HS-27A (cell line): ENCODE data around the gene FAM120AOS.

ENCODE experiments used
- DNase-seq: peaks from one replicate; pipeline ENCODE4 v3.0.0-alpha.2; 2012; ENCODE audit warnings: low read depth, missing footprints

Gene FAM120AOS

DNA sequence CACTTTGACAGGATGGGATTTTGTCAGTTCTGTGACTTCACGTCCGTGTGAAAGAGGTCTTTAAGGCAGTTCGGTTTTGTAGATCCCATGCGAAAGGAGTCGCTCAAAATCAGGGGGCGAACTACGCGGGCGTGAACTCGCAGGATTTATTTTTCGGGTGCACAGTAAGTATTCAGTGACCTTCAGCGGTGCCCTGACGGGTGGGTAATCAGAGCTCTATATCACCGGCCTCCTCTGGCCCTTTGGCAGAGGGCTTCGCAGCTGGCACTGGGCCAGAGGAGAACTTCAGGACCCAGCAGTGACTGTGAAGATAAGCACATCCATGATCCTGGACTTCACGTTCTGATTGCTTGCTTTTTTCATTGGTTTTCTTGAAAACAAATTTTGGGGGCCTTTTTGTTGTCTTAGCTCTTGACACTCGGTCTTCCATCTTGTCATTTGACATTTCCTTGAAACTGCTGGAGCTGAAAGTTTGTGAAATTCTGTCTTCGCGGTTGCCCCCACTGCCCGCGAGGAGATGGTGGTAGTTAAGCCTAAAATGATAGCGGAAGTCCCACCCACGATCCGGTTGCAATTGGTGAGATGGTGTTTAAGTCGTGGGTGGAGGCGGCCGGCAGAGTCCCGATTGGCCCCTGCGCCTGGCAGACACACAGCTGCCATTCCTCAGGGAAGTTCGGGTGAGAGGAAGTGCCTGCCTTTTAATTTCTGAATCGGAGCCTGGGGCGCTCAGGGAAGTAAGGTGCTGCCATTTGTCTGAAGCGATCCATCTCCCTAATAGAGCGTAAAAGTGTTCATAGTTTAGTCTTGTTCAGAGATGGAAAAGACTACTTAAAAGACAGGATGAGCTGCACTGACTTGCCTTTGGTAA, at the start of gene FAM120AOS:
TSS of gene FAM120AOS (minus strand) at position 535 of the 868 bp plus-strand sequence. CDS start 872 bp downstream, outside the sequence.
- DNase-seq: peak; percentile 79

DNA sequence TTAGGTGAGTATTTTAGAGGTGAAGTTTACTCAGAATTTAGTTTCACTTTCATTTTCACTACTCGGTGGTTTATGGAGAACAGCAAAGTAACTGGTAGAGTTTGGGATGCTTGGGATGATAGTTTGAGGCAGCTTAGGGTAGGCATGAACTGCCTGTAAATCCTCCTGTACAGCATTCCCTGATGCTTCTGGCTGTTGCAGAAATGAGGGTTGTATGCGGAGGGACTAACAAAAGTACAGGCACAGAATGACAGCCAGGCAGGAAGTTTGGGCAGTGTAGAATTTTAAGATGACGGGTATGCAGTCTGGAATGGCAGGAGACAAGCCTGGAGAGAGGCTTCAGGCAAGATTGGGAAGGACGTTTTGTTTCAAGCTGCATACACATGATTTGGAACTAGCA, 48.0 kb upstream of the FAM120AOS start:
- DNase-seq: no peak

DNA sequence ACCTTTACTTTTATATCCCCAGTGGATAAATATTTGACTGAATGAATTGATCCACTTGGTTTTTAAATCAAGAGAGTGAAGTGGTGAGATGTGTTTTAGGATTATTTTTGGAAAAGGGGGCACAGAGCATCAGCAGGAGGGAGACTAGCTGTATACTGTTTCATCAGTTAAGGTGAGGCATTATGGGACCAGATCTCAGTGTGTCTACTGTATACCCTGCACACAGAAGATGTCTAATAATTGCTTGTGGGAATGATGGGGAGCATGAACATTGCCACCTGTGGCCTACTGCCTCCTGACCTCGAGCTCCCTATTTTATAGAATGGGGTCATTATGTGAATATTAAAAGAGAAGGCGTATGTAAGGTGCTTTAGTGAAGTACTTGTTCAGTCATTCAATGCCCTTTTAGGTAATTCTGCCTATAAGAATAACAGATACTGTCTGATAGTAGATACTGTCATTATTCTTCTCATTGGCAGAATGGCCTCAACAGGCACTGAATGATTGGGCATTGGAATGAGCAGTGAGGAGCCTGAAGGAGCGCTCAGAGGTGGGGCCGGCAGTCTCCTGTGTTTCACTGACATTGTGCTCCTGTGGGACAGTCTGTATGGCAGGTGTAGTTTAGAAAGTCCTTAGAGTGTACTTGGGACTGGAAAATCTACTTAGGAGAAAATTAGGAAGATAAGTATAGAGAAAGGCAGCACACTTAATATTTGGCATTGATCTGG, 47.4 kb upstream of the FAM120AOS start:
- no peak for DNase-seq

DNA sequence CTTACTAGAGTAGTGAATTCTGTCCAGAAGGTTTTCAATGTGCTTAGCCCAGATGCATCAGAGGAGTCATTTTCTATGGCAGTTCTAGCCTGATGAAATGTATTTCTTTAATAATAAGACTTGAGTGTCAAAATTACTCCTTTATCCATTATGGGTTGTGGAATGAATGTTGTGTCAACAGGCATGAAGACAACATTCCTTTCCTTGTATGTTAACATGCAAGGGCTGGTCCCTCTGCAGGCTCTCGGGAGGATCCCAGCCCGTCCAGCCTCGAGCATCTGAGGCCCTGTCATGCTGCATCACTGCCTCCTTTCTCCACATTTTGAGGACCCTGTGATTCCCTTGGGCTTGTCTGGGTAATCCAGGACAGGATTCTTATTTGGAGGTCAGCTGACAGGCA, 42.9 kb upstream of the FAM120AOS start:
- no peak for DNase-seq

DNA sequence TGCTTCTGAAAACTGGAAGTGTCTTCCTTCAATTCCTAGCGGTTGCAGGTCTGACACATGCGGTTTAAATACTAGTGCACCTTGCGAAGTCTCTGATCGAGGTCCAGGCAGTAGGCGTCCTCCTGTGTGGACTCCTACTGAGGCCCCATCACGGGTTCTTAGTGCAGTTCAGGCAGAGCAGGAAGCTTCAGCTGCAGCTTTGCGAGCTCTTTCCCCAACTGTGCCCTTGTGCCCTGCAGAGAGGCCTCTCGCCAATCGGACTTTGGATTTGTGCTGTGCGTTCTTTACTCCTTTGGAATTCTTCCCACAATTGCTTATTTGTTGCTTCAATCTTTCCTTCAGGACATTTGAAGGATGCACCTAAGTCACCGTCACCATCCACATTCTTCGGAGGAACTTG, 40.6 kb upstream of the FAM120AOS start:
- DNase-seq: no peak

DNA sequence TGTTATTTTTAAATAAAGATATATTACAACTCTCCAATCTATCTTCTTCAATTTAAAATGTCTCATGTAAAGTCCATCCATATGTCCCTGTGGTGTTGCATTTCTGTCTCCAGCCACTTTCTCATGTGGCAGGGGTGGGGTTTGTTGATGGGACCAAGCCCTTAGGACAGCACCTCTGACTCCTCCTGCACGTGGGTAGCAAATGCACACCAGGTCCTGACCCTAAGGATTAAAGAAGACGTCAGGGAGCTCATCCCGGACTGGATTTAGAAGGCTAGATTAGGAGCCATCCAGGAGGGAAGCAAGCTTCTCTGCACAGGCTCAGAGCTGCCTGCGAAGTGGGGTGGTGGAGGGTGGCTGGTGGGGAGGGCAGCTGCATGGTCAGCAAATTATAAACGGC, 38.9 kb upstream of the FAM120AOS start:
- no peak for DNase-seq

DNA sequence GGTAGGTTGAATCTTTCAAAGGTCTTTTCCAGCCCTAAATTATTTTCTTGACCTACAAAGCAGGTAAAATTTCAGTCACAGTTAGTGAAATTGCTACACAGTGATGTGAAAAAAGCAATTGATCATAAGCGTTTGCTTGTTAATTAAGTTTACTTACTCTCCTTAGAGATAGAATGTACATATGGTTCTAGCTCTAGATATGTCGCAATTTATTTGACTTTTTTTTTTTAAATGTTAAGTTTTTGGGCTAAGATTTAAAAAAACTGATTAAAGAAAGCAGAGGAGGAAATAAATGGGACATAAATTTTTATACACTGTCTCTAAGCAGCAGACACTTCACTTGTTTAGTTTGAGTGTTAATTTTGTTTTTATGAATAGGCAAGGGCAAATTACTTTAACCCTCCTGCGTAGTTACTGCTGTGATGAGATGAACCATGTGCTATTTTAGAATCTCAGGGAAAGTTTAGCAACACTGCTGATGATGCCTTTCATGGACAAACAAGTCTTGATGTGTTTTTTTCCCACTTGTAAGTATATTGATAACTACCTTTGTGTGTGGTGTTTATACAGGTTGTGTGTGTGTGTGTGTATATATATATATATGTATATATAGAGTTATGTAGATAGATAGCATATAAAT, 38.3 kb upstream of the FAM120AOS start:
- no peak for DNase-seq

DNA sequence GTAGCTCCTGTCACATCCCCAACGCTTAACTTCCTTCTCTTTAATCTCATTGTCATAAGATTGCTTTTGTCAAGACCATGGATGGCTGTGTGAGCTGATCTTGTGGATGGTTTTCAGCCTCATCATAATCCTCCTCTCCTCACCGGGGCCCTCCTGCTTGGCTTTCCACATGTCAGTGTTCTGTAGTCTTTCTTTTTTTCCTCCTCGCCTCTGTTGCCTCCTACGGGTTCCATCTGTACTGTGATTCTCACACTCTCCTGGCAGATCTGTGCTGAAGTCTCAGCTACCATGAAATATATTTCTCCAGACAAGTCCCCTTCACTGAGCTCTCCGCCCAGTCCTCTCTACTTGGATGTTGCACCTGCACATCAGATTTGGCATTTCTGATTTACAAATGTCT, 34.9 kb upstream of the FAM120AOS start:
- DNase-seq: no peak

DNA sequence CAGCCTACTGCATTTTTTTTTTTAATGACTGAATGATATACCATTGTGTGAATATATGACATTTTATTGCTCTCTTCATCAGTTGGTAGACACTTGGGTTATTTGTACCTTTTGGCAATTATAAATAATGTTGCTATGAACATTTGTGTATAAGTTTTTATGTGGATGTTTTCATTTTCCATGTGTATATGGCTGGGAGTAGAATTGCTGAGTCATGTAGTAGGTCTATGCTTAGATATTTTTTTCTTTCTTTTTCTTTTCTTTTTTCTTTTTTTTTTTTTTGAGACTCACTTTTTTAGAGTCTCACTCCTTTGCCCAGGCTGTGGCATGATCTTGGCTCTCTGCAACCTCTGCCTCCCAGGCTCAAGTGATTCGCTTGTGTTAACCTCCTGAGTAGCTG, 32.9 kb upstream of the FAM120AOS start:
- DNase-seq: no peak

DNA sequence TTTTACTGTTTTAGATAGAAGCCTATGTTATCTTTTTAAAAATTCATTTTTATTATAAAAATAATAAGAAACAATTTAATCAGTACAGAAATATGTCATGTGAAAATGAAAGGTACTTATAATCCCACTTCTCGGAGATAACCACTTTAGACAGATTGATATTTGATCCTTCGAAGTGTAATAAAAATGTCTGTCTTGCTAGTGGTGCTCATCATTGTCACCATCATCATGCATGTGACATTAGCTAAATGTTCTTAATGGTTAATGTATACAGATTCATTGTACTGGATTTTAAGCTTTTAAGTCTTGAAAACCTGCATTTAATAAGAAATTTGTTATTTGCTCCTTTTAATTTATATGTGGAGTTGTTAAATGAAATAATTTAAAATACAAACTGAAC, 30.1 kb upstream of the FAM120AOS start:
- DNase-seq: no peak

DNA sequence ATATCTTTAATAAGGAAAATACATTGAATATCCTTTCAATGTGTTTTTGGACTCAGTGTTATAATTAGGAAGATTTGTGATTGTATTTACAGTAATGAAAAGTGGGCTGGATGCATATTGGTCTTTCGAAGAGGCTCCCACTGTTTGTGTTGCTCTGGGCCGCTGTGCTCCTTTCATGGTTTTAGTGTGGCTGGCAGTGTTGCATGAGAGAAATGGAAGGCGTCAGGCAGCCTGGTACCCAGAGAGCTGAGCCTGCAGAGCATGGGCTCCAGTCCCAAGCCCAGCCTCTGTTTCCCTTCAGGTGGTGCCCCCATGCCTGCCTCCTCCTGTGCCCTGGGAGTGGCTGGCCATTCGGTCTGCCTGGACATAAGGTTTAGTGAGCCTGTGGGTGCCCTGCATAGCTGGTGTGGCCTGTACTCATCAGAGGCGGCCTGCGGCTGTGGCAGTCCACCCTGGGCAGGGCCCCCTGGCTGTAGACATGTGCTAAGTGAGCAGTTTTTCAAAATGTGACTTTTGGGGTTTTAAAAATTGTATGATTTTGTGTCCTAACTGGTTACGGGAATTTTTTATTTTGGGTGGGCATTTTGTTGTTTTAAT, 27.4 kb upstream of the FAM120AOS start:
- no peak for DNase-seq

DNA sequence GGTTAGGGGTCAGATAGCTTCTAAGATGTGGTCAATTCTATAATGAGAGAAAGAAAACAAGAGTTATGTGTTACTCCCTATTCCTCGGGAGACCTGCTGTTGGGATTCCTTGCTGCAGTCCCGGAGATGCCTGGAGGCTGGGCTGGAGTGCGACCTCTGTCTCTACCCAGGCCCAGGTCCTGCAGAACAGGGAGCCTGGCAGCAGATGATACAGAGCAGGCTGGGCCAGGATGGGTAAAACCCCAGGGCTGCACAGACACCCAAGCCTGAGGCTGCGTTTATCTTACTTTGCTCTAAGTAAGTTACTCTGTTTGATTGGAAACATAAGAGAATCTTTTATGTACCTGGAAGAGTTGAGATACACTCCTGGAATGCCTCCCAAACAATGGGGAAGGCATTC, 26.9 kb upstream of the FAM120AOS start:
- DNase-seq: no peak

DNA sequence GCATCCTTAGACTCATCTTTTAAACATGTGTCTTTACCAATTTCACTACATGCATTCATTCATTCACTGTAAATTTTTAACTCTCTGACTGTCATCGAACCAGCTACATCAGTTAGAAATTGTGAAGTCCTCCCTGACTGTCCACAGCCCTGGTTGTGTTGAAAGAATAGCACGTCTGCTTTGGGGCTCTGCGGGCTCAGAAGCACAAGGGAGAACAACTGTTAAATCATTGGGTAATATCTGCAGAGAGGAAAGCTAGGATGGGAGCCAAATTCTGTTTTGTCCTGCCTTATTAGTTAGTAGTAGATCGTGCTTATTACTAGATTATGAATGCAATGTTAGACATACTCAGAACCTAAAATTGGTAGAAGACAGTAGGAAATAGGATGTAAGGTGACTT, 26.3 kb upstream of the FAM120AOS start:
- no peak for DNase-seq

DNA sequence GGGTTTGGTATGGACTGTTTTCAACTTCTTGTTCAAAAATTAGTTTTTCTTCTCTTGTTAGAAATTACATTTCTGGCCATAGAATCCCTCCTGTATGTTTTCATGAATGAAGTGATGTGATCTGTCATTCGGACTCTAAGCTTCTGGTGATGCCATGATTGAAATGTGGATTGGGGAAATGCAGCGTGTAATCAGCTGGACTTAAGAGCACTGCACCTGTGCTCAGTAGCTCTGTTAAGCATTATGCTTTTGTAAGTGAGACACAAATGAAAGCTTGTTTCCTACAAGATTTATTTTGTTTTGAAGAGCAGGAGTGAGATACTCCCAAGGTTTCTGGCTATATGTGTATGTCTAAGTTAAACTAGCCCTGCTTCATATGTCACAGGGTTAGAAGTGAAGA, 24.0 kb upstream of the FAM120AOS start:
- DNase-seq: no peak

DNA sequence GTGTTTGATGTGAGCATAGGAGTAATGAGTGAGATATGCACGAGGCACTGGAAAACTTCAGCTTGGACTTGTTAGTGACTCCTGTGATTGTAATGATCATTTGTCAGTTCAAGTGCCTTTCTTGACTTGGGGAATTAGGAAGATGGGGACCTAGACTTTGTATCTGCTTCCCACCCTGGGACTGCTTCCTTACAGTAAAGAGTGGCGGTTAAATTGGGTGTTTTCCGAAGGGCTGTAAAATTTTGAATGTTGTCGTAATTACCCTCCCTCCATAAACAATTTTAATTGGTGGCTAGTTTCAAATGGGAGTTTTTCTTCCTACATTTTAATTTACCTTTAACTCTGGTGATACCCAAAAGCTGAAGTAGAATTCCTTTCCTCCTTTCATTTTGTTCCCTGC, 23.5 kb upstream of the FAM120AOS start:
- DNase-seq: no peak

DNA sequence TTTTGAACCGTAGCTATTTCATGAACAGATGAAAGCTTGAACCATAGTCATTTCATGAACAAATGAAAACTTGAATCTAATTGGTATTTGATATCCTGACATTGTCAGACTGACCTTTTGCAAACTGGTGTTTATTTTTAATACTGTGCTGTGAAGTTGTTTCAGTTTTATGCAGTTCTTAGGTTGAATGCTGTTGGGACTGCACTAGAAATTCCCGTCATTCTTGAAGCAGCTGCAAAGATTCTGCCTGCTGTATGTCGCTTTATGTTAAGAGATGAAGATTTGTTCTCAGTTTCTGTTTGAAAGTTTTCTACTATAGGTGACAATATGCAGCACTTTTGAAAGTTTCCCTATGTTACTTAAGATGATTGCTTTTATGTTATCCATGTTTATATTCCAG, 22.5 kb upstream of the FAM120AOS start:
- no peak for DNase-seq

DNA sequence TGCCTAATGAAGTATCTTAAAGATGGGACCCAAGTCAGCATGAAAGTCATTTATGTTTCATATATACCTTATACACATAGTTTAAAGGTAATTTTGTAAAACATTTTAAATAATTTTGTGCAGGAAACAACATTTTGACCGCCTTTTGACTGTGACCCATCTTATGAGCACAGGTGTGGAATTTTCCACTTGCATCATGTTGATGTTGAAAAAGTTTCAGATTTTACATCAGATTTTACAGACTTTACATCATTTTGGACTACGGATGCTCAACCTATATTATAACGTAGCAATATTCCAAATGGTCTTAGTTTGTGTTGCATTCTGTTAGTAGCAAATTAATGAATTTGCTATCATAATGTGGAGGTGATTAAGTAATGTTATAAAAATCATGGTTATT, 21.7 kb upstream of the FAM120AOS start:
- no peak for DNase-seq

DNA sequence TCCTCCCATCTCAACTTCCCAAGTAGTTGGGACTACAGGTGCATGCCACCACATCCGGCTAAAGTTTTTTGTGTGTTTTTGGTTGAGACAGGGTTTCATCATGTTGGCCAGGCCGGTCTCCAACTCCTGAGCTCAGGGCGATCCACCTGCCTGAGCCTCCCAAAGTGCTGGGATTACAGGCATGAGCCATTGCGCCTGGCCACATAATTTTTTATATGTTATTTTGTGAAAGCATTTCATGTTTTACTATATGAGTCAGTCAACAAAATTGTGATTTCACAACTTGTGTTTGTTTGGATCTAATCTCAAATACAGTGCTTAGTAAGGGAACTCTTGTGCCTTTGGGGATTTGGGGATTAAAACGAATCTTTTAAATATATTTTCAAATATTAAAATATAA, 20.0 kb upstream of the FAM120AOS start:
- DNase-seq: peak; percentile 23

DNA sequence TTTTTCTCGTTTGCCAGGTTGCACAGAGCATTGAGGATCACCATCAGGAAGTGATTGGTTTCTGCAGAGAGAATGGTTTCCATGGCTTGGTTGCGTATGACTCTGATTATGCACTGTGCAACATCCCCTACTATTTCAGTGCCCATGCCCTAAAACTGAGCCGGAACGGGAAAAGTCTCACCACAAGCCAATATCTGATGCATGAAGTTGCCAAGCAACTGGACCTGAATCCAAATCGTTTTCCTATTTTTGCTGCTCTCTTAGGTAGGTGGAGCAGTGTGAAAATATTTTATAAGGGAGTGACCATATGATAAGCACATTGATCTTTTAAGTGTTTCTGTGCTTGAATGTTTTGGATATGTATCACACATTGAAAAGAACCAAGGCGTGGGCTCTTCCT, 17.7 kb upstream of the FAM120AOS start:
- DNase-seq: no peak

DNA sequence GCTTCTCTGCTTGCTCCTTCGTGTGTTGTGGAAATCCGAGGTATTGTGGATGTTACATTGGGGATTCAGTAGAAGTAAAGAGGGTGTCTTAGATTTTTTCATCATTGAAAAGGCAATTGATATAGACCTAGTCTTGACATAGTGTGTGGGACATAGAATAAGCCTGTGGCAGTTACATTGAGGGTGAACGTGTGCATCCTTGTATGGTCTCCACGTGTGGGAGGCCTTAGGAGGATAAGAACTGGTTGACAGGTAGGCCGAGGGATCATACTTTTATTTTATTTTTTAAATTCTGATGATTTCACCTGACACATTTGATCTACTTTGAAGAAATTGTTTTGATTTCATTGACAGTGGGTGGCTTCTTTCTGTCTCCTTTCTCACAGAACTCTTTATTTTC, 17.0 kb upstream of the FAM120AOS start:
- no peak for DNase-seq

DNA sequence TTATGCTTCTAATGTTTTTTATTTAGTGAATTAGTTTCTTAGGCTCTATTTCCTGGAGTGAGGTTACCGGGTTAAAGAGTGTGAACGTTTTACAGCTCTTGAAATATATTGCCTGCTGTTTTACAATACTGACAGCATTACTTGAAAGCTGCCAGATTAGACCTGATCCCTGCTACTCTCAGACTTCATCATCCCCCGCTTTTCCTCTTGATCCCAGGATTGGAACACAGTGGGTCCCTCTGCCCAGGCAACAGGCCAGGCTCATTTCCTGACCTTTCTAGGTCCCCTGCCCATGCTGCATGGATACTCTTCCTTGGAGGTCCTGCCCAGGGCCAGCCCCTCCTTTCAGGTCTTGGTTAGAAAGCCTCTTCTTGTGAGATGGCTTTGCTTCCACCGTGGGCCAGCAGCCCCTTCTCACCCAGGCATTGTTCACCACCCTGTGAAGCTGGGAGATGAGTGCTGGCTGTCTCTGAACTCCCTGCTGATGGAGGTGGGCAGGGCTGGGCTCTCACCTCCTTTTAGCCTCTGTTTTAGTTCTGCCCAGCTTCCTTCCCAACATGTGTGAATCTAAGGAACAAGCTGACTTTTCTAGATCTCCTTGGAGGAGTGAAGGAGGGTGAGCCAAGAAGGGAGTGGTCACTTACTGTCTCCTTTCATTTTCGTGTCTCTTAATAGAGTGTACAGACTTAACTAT, 15.5 kb upstream of the FAM120AOS start:
- no peak for DNase-seq

DNA sequence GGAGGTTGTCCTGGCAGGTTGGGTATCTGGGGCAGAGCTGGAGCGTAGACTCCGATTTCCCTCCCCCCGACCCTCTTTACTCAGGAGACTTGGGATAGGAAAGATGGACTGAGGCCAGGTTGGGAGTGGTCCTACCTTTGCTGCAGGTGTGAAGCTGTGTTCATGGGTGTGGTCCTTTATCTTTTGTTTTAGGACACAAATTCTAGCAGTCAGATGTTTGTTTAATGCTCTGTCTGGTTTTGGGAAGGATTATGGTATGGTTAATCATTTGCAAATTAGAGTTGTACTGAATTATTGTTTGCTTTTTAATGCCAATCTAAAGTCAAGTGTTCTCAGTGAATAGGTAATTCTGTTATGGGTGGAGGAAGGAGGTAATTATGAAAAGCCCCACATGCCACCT, 14.1 kb upstream of the FAM120AOS start:
- no peak for DNase-seq
